Measurements from ENCODE around the gene RGL2. TPM values are rescaled to one million over a fixed set of nuclear protein-coding genes. Genes with fewer than 3 reads are reported as not detected.
A peak's percentile ranks its signal among the peaks of the same experiment; 100 is the strongest.

RGL2 gene
- polyA plus RNA-seq, 3 donors, result 14.9 to 145 (median 15.5) TPM

DNA sequence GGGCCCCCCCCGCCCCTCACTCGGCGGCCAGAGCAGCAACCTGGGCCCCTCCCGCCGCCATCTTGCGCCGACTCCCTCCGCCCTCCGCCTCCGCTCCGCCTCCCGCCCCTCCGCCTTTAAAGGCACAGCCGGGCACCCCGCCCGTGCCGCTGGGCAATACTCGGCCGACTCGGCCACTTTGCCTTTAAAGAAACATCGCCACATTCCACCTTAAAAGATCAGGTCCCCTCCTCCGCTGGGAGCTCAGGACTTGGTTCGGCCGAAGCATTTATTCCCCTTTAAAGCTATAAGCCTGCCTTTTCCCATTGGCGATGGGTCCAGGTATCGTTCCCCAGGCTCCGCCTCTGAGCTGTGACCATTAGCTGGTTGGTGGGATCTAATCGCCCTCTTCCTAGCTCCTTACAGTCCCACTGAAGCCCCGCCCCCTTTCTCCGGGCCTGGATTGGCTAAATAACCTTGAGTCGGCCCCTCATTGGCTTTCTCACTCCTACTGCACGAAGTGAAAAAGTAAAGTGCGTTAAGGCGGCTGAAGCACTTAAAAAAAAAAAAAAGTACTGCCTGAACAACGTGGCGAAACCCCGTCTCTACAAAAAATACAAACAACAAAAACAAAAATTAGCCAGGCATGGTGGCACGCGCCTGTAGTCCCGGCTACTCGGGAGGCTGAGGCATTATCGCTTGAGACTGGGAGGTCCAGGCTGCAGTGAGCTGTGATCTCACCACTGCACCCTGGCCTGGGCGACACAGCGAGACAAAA is 19.1 kb upstream of the RGL2 start, which contains the start of gene ZBTB22:
ZBTB22 (minus strand) TSS at position 76 of the 757 bp plus-strand sequence. CDS start 828 bp downstream, outside the sequence.
- under 1% methylated on average over 33 of the region's 44 CpGs for WGBS (ENCODE audit: insufficient coverage)
- H3K4me3 ChIP-seq (replicated peaks in 1 of 3; ENCODE audit: low read depth in 2 of 3, low read length in 3 of 3), result peak within 1 kb of the TSS; percentile 50 to 99 (median 89)
- peak within 1 kb of the TSS; percentile 87 for H2AFZ ChIP-seq (ENCODE audit: insufficient read depth, low read depth, low read length, poor library complexity, severe bottlenecking)
- H4K20me1 ChIP-seq (ENCODE audit: insufficient read depth, low read length), result peaks cover 49% of the 10 kb centered on the region
- H3K9me3 ChIP-seq (replicated peaks in 1 of 2; ENCODE audit: control insufficient read depth in 1 of 2, insufficient read depth in 1 of 2, low read length in 2 of 2), result no peaks in the 10 kb centered on the region
- peak within 1 kb of the TSS; percentile 98 for H3K4me3 Mint-ChIP-seq
- H3K27ac ChIP-seq (ENCODE audit: low read depth in 1 of 2, low read length in 2 of 2), result peak within 1 kb of the TSS; percentile 77
- intact Hi-C loops (cut with micrococcal nuclease), result loop anchor here in 1 of 2 donors (10.0 kb wide), 1 partner anchor 97 kb away; the partner anchor contains the start of genes CUTA and PHF1
- H3K4me1 Mint-ChIP-seq, result peaks cover 71% of the 10 kb centered on the region
- peaks cover 85% of the 10 kb centered on the region for H3K79me2 ChIP-seq (ENCODE audit: insufficient read depth, low read length)
- peaks cover 0 to 6% (median 1%) of the 10 kb centered on the region in 7 donors for H3K9me3 Mint-ChIP-seq
- TF ChIP-seq CTCF (IDR thresholded peaks at IDR 0.05), result no peak
- peaks cover 31 to 43% of the 10 kb centered on the region in 2 donors for H3K36me3 Mint-ChIP-seq
- peak within 1 kb of the TSS; percentile 82 for H3K4me2 ChIP-seq (replicated peaks; ENCODE audit: extremely low read depth, low read length, poor library complexity, severe bottlenecking)
- peak within 1 kb of the TSS; percentile 97 to 100 (median 98) for H3K27ac Mint-ChIP-seq
- H3K9ac ChIP-seq (ENCODE audit: insufficient read depth, low read length, poor library complexity, severe bottlenecking), result peak within 1 kb of the TSS; percentile 60
- no peaks in the 10 kb centered on the region for H3K27me3 ChIP-seq (ENCODE audit: control insufficient read depth in 2 of 2, insufficient read depth in 2 of 2, low read length in 2 of 2)
- peaks cover 28 to 38% of the 10 kb centered on the region in 2 donors for H3K36me3 ChIP-seq (replicated peaks in 1 of 2; ENCODE audit: control insufficient read depth in 1 of 2, insufficient read depth in 2 of 2, low read length in 2 of 2)
- H3K4me1 ChIP-seq (ENCODE audit: control insufficient read depth in 1 of 2, insufficient read depth in 2 of 2, low read length in 2 of 2), result peaks cover 62 to 74% of the 10 kb centered on the region in 2 donors
- DNase-seq, result peak; percentile 95 to 97 (median 95)
- peaks cover 0 to 2% (median 1%) of the 10 kb centered on the region in 3 donors for H3K27me3 Mint-ChIP-seq (ENCODE audit: low read depth in 3 of 3)

GRCh38 chr6:33317419-33317668 is 18.6 kb upstream of the RGL2 start:
- no peak overlapping the region for H3K27ac ChIP-seq (ENCODE audit: low read depth in 1 of 2, low read length in 2 of 2)
- peaks cover 66 to 78% of the 10 kb centered on the region in 2 donors for H3K4me1 ChIP-seq (ENCODE audit: control insufficient read depth in 1 of 2, insufficient read depth in 2 of 2, low read length in 2 of 2)
- H3K79me2 ChIP-seq (ENCODE audit: insufficient read depth, low read length), result peaks cover 85% of the 10 kb centered on the region
- H3K9me3 ChIP-seq (replicated peaks in 1 of 2; ENCODE audit: control insufficient read depth in 1 of 2, insufficient read depth in 1 of 2, low read length in 2 of 2), result no peaks in the 10 kb centered on the region
- DNase-seq, result peak in 1 of 3 donors; percentile 32
- Mint-ChIP-seq H3K27me3 (ENCODE audit: low read depth in 3 of 3) (peaks cover 0 to 2% (median 1%) of the 10 kb centered on the region in 3 donors), H3K4me1 (peaks cover 75% of the 10 kb centered on the region), H3K9me3 (peaks cover 0 to 6% (median 1%) of the 10 kb centered on the region in 7 donors), H3K4me3 (peak overlapping the region; percentile 98), H3K36me3 (peaks cover 31 to 43% of the 10 kb centered on the region in 2 donors), H3K27ac (peak overlapping the region; percentile 6 to 100 (median 90))
- H3K36me3 ChIP-seq (replicated peaks in 1 of 2; ENCODE audit: control insufficient read depth in 1 of 2, insufficient read depth in 2 of 2, low read length in 2 of 2), result peaks cover 28 to 38% of the 10 kb centered on the region in 2 donors
- peak overlapping the region; percentile 50 to 99 (median 89) for H3K4me3 ChIP-seq (replicated peaks in 1 of 3; ENCODE audit: low read depth in 2 of 3, low read length in 3 of 3)
- H3K27me3 ChIP-seq (ENCODE audit: control insufficient read depth in 2 of 2, insufficient read depth in 2 of 2, low read length in 2 of 2), result no peaks in the 10 kb centered on the region
- H2AFZ ChIP-seq (ENCODE audit: insufficient read depth, low read depth, low read length, poor library complexity, severe bottlenecking), result no peak overlapping the region
- peak overlapping the region; percentile 82 for H3K4me2 ChIP-seq (replicated peaks; ENCODE audit: extremely low read depth, low read length, poor library complexity, severe bottlenecking)
- peak overlapping the region; percentile 60 for H3K9ac ChIP-seq (ENCODE audit: insufficient read depth, low read length, poor library complexity, severe bottlenecking)
- intact Hi-C loops (cut with micrococcal nuclease), result loop anchor here in 1 of 2 donors (10.0 kb wide), 1 partner anchor 97 kb away; the partner anchor contains the start of genes CUTA and PHF1
- H4K20me1 ChIP-seq (ENCODE audit: insufficient read depth, low read length), result peaks cover 54% of the 10 kb centered on the region
- TF ChIP-seq CTCF (IDR thresholded peaks at IDR 0.05), result no peak
- WGBS (ENCODE audit: insufficient coverage), result 0% methylated on average over 8 of the region's 27 CpGs

Measured in CD14-positive monocyte (primary cell).